GM12878 (cell line): ENCODE results near the gene CCR7. TPM values are rescaled to one million over a fixed set of nuclear protein-coding genes. Genes with fewer than 3 reads are reported as not detected.

Source experiments
- BACH1 ChIP-seq: fragments of 450-650 bp; IDR thresholded peaks from 2 replicates; pipeline ENCODE4 v1.6.1; 2017; ENCODE audit warnings: mild to moderate bottlenecking, borderline replicate concordance
- CBX5 ChIP-seq: sonication (generic); IDR thresholded peaks from 2 replicates; pipeline ENCODE4 v1.6.1; 2016; ENCODE audit warnings: low read depth, moderate library complexity, mild to moderate bottlenecking, inconsistent platforms
- CEBPB ChIP-seq, 2 experiments: fragments of 150-350 bp in 1 of 2; IDR thresholded peaks; 2 replicates each; pipeline ENCODE4 v1.6.1; 2012 to 2014; ENCODE audit warnings: low read depth in 2 of 2, low read length in 2 of 2, borderline replicate concordance in 1 of 2, inconsistent platforms in 1 of 2
- CHD1 ChIP-seq: IDR thresholded peaks from 2 replicates; pipeline ENCODE4 v1.6.1; 2012; ENCODE audit warnings: low read depth, low read length, improper control_type of control experiment
- CHD2 ChIP-seq: IDR thresholded peaks from 2 replicates; pipeline ENCODE4 v1.6.1; 2011; ENCODE audit warnings: low read depth, low read length, improper control_type of control experiment, borderline replicate concordance
- CREB1 ChIP-seq: IDR thresholded peaks from 2 replicates; pipeline ENCODE4 v1.6.1; 2012; ENCODE audit warnings: low read depth, mild to moderate bottlenecking, inconsistent platforms
- DPF2 ChIP-seq: fragments of 450-650 bp; IDR thresholded peaks from 2 replicates; pipeline ENCODE4 v1.6.1; 2017; ENCODE audit warnings: mild to moderate bottlenecking
- FOS ChIP-seq: IDR thresholded peaks from 3 replicates; pipeline ENCODE4 v1.6.1; 2011; ENCODE audit warnings: borderline replicate concordance; ENCODE audit not compliant: insufficient read length; ENCODE audit errors: extremely low read depth
- HDAC2 ChIP-seq: fragments of 200-600 bp; sonication (generic); IDR thresholded peaks from 2 replicates; pipeline ENCODE4 v1.6.1; 2017
- HDGF ChIP-seq: fragments of 450-650 bp; IDR thresholded peaks from 2 replicates; pipeline ENCODE4 v1.6.1; 2016; ENCODE audit warnings: antibody characterized with exemption
- JUNB ChIP-seq: IDR thresholded peaks from 2 replicates; pipeline ENCODE4 v1.6.1; 2016; ENCODE audit warnings: antibody characterized with exemption, mild to moderate bottlenecking
- JUND ChIP-seq: IDR thresholded peaks from 2 replicates; pipeline ENCODE4 v1.6.1; 2012; ENCODE audit warnings: low read depth, mild to moderate bottlenecking, low read length, improper control_type of control experiment, moderate library complexity
- MEF2B ChIP-seq: fragments of 450-650 bp; IDR thresholded peaks from 2 replicates; pipeline ENCODE4 v1.6.1; 2018; ENCODE audit warnings: mild to moderate bottlenecking, moderate library complexity; ENCODE audit not compliant: partially characterized antibody, poor library complexity, severe bottlenecking
- MTA2 ChIP-seq: fragments of 450-650 bp; IDR thresholded peaks from 2 replicates; pipeline ENCODE4 v1.6.1; 2016; ENCODE audit warnings: low read depth, mild to moderate bottlenecking, moderate library complexity
- NFYA ChIP-seq: IDR thresholded peaks from 2 replicates; pipeline ENCODE4 v1.6.1; 2011; ENCODE audit warnings: low read depth, mild to moderate bottlenecking, low read length, improper control_type of control experiment, borderline replicate concordance
- NFYB ChIP-seq: IDR thresholded peaks from 2 replicates; pipeline ENCODE4 v1.6.1; 2011; ENCODE audit warnings: low read depth, mild to moderate bottlenecking, low read length, improper control_type of control experiment, moderate library complexity; ENCODE audit not compliant: insufficient read depth
- PAX5 ChIP-seq: IDR thresholded peaks from 2 replicates; pipeline ENCODE4 v1.6.1; 2011; ENCODE audit warnings: low read depth, low read length, borderline replicate concordance
- POLR2AphosphoS2 ChIP-seq: IDR thresholded peaks from 2 replicates; pipeline ENCODE4 v1.6.1; 2011; ENCODE audit warnings: low read depth, mild to moderate bottlenecking, low read length, improper control_type of control experiment, moderate library complexity
- POLR2AphosphoS5 ChIP-seq: IDR thresholded peaks from 2 replicates; pipeline ENCODE4 v1.6.1; 2011; ENCODE audit warnings: mild to moderate bottlenecking, low read length, inconsistent platforms
- RELA ChIP-seq: fragments of 450-650 bp; IDR thresholded peaks from 2 replicates; pipeline ENCODE4 v1.8.0; 2014; ENCODE audit warnings: borderline replicate concordance; ENCODE audit not compliant: partially characterized antibody
- REST ChIP-seq: IDR thresholded peaks from 2 replicates; pipeline ENCODE4 v1.6.1; 2012; ENCODE audit warnings: mild to moderate bottlenecking, low read depth, low read length
- SMAD5 ChIP-seq: IDR thresholded peaks from 2 replicates; pipeline ENCODE4 v1.6.1; 2016; ENCODE audit warnings: antibody characterized with exemption, low read depth
- STAT3 ChIP-seq: IDR thresholded peaks from 2 replicates; pipeline ENCODE4 v1.6.1; 2011; ENCODE audit warnings: low read depth, low read length, improper control_type of control experiment
- TARDBP ChIP-seq: IDR thresholded peaks from 2 replicates; pipeline ENCODE4 v1.6.1; 2016; ENCODE audit warnings: borderline replicate concordance
- TCF3 ChIP-seq: IDR thresholded peaks from 2 replicates; pipeline ENCODE4 v1.6.1; 2012; ENCODE audit warnings: low read depth, mild to moderate bottlenecking, low read length, borderline replicate concordance; ENCODE audit not compliant: insufficient read depth
- YBX1 ChIP-seq: fragments of 450-650 bp; IDR thresholded peaks from 2 replicates; pipeline ENCODE4 v1.6.1; 2016; ENCODE audit warnings: antibody characterized with exemption
- ZNF217 ChIP-seq: fragments of 450-650 bp; IDR thresholded peaks from 2 replicates; pipeline ENCODE4 v1.6.1; 2017; ENCODE audit warnings: antibody characterized with exemption, mild to moderate bottlenecking
- ZNF274 ChIP-seq: IDR thresholded peaks from one replicate; pipeline ENCODE4 v1.8.0; 2011; ENCODE audit not compliant: insufficient read length, insufficient read depth
- polyA plus RNA-seq, 11 experiments: library from polyadenylated mRNA; depleted of rRNA in 4 of 11; unstranded in 6 of 11; stranded (reverse) in 5 of 11; fragments of >200 nt; fragmentation: Nextera tagmentation in 4 of 11; fragmentation: Illumina TruSeq in 1 of 11; extraction: Ambion mirVana in 4 of 11; extraction: Trizol in 1 of 11; gene quantifications; 1 replicate in 1 of 11; 2 replicates in 10 of 11; pipeline versions ENCODE4 v1.2.1 to v1.2.3, GENCODE V29; 2011 to 2016; ENCODE audit warnings: inconsistent platforms in 2 of 11, missing spikeins in 2 of 11, low read depth in 1 of 11
- total RNA-seq, 4 experiments: library from RNA; depleted of rRNA in 3 of 4; stranded (reverse); fragments of >200 nt in 3 of 4; fragmentation: Illumina TruSeq in 1 of 4; extraction: Trizol in 1 of 4; gene quantifications; 2 replicates each; pipeline versions ENCODE4 v1.2.1 to v1.2.3, GENCODE V29; 2013 to 2021
- TF ChIP-seq, protein P1 (sequence below): IDR thresholded peaks from 2 replicates; pipeline ENCODE4 v1.6.1; 2011; ENCODE audit warnings: borderline replicate concordance, low read depth, mild to moderate bottlenecking, moderate library complexity, low read length; ENCODE audit not compliant: insufficient read depth, poor library complexity, severe bottlenecking

CCR7 gene
- total and polyA plus RNA-seq, 10 of the 15 experiments (the other 5 are each of a cell fraction or from before 2014, with no cell fraction given) = 131 to 1,171 (median 260) TPM

DNA sequence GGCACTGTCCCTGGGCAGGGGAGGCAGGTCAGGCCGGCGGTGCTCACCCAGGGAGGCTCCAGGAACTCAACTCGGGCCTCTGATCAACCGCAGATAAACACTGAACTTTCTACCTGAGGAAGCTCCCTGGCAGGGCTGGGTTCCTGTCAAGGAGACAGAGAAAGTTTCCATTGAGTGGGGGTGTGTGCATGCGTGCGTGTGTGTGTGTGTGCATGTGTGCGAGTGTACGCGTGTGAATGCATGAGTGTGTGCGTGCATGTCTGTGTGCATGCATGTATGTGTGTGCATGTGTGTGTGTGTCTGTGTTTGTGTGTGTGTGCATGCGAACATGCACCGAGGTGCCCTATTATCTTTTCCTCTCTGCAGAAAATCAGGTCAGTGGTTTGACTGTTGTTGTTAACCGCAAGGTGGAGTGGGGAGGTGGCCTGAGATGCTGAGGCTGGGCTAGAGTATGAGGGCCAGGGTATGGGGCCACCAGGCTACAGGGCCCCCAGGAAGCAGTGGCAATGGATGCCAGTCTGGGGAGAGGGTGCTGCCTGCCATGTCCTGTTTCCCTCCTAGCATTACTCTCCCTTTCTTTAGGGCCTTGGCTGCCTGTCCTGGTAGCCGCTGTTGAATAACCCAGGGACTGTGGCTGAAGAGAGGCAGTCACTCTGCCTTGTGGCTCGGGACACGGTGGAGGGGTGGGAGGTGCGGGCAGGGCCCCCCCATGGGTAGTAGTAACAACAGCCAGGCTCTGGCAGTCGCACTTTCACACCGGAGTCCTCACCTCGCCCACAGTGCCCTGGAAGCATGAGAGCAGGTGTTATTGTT is 24.0 kb downstream of the CCR7 start (continued):
- TF ChIP-seq POLR2AphosphoS2 (no peak), STAT3 (no peak), POLR2AphosphoS5 (0 out of 2 replicates have a peak, but pooled peaks have one; percentile 16), MEF2B (peak; percentile 34), HDAC2 (no peak), TARDBP (no peak), ZNF217 (no peak), ZNF274 (no peak), TCF3 (no peak), NFYB (no peak), REST (no peak), HDGF (peak; percentile 99), RELA (no peak), NFYA (no peak), SMAD5 (no peak), FOS (no peak), CEBPB (IDR thresholded peaks at IDR 0.05; ENCODE audit: borderline replicate concordance in 1 of 2, low read depth in 2 of 2, low read length in 2 of 2) (no peak), BACH1 (no peak), JUND (no peak), CHD1 (no peak), JUNB (no peak), CREB1 (0 out of 2 replicates have a peak, but pooled peaks have one; percentile 12), PAX5 (0 out of 2 replicates have a peak, but pooled peaks have one; percentile 10), MTA2 (peak; percentile 59), CBX5 (no peak), CHD2 (no peak), YBX1 (no peak), DPF2 (peak; percentile 84)
- TF ChIP-seq, protein P1, sequence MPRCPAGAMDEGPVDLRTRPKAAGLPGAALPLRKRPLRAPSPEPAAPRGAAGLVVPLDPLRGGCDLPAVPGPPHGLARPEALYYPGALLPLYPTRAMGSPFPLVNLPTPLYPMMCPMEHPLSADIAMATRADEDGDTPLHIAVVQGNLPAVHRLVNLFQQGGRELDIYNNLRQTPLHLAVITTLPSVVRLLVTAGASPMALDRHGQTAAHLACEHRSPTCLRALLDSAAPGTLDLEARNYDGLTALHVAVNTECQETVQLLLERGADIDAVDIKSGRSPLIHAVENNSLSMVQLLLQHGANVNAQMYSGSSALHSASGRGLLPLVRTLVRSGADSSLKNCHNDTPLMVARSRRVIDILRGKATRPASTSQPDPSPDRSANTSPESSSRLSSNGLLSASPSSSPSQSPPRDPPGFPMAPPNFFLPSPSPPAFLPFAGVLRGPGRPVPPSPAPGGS = peak; percentile 91
